Loucy (cell line): ENCODE data around the gene C12orf76.
"Not testable (repeated sequence)": the region's sequence is repeated elsewhere in the genome, so short reads cannot be mapped to it uniquely, and the experiment has no call there.

Experiments used
- H2AFZ ChIP-seq: fragments of 200-600 bp; sonication (generic); 2 replicates; pipeline ENCODE4 v1.6.0; 2016; ENCODE audit warnings: antibody characterized with exemption, mild to moderate bottlenecking, low read length, moderate library complexity
- H3F3A ChIP-seq: fragments of 200-600 bp; 2 replicates; pipeline ENCODE4 v1.6.0; 2016; ENCODE audit warnings: antibody characterized with exemption, low read depth, mild to moderate bottlenecking
- H3K27me3 ChIP-seq: fragments of 200-600 bp; sonication (generic); 2 replicates; pipeline ENCODE4 v1.6.1; 2014; ENCODE audit warnings: low read length, mild to moderate bottlenecking; ENCODE audit not compliant: insufficient read depth, poor library complexity, severe bottlenecking
- H3K36me3 ChIP-seq: fragments of 200-600 bp; sonication (generic); 2 replicates; pipeline ENCODE4 v1.6.1; 2016; ENCODE audit warnings: low read length; ENCODE audit not compliant: insufficient read depth
- H3K4me1 ChIP-seq: fragments of 200-600 bp; sonication (generic); 2 replicates; pipeline ENCODE4 v1.5.1; 2014; ENCODE audit warnings: low read length, mild to moderate bottlenecking; ENCODE audit not compliant: insufficient read depth, poor library complexity, severe bottlenecking
- H3K4me2 ChIP-seq: fragments of 200-600 bp; sonication (generic); 2 replicates; pipeline ENCODE4 v1.6.0; 2014; ENCODE audit warnings: antibody characterized with exemption, low read length, low read depth, mild to moderate bottlenecking; ENCODE audit not compliant: poor library complexity, severe bottlenecking
- H3K4me3 ChIP-seq: fragments of 200-600 bp; sonication (generic); 2 replicates; pipeline ENCODE4 v1.5.1; 2014; ENCODE audit warnings: low read length, mild to moderate bottlenecking, mixed read lengths; ENCODE audit not compliant: poor library complexity, severe bottlenecking
- H3K79me2 ChIP-seq: fragments of 200-600 bp; sonication (generic); 2 replicates; pipeline ENCODE4 v1.6.1; 2014; ENCODE audit warnings: low read length; ENCODE audit not compliant: insufficient read depth
- H3K9ac ChIP-seq: fragments of 200-600 bp; sonication (generic); 2 replicates; pipeline ENCODE4 v1.6.0; 2014; ENCODE audit warnings: mild to moderate bottlenecking, low read depth, low read length, moderate library complexity; ENCODE audit not compliant: poor library complexity, severe bottlenecking
- H3K9me2 ChIP-seq: fragments of 200-600 bp; sonication (generic); replicated peaks from 2 replicates; pipeline ENCODE4 v1.6.1; 2016; ENCODE audit warnings: low read depth, low read length, mixed read lengths
- H3K9me3 ChIP-seq: fragments of 200-600 bp; sonication (generic); 2 replicates; pipeline ENCODE4 v1.6.1; 2014; ENCODE audit warnings: mild to moderate bottlenecking, antibody characterized with exemption, low read length, low read depth; ENCODE audit not compliant: insufficient read depth
- H4K20me1 ChIP-seq: fragments of 200-600 bp; sonication (generic); 2 replicates; pipeline ENCODE4 v1.6.0; 2014; ENCODE audit warnings: antibody characterized with exemption, low read length, mild to moderate bottlenecking; ENCODE audit not compliant: insufficient read depth, poor library complexity, severe bottlenecking
- CTCF ChIP-seq: fragments of 200-600 bp; sonication (generic); conservative IDR thresholded peaks from 2 replicates; pipeline ENCODE4 v1.5.1; 2014; ENCODE audit warnings: mild to moderate bottlenecking, antibody characterized with exemption, low read length
- EZH2phosphoT487 ChIP-seq: fragments of 200-600 bp; IDR thresholded peaks from 2 replicates; pipeline ENCODE4 v1.6.1; 2018; ENCODE audit warnings: antibody characterized with exemption, mild to moderate bottlenecking, moderate library complexity, borderline replicate concordance

The C12orf76 gene

GRCh38 chr12:110012659-110013058 is 35.7 kb downstream of the C12orf76 start:
- Histone ChIP-seq H3K9ac (no peak overlapping the region), H3K4me2 (no peak overlapping the region), H3K27me3 (no peaks in the 10 kb centered on the region), H3K4me1 (peaks cover 6% of the 10 kb centered on the region), H3K4me3 (no peak overlapping the region), H4K20me1 (no peaks in the 10 kb centered on the region), H3F3A (no peaks in the 10 kb centered on the region), H3K79me2 (peaks cover 25% of the 10 kb centered on the region), H2AFZ (no peak overlapping the region), H3K36me3 (peaks cover 40% of the 10 kb centered on the region; the same call in 1 of the 2 replicates), H3K9me2 (no peaks in the 10 kb centered on the region), H3K9me3 (no peaks in the 10 kb centered on the region)
- TF ChIP-seq CTCF, result no peak
- no peak for TF ChIP-seq EZH2phosphoT487

- peaks cover 6% of the 10 kb centered on the region for H3K4me1 ChIP-seq
- no peak overlapping the region for H3K4me3 ChIP-seq
- no peaks in the 10 kb centered on the region for H3K9me2 ChIP-seq
- H3K27me3 ChIP-seq, result no peaks in the 10 kb centered on the region
- H2AFZ ChIP-seq, result no peak overlapping the region
- H3K36me3 ChIP-seq, result peaks cover 35% of the 10 kb centered on the region; the same call in 1 of the 2 replicates
- no peaks in the 10 kb centered on the region for H3K9me3 ChIP-seq
- H3K4me2 ChIP-seq, result no peak overlapping the region
- H3K9ac ChIP-seq, result no peak overlapping the region
- no peaks in the 10 kb centered on the region for H3F3A ChIP-seq
- no peak for TF ChIP-seq EZH2phosphoT487
- no peak for TF ChIP-seq CTCF
- peaks cover 28% of the 10 kb centered on the region for H3K79me2 ChIP-seq
- no peaks in the 10 kb centered on the region for H4K20me1 ChIP-seq
Observed at GRCh38 chr12:110012137-110012536, 36.2 kb downstream of the C12orf76 start.

- peaks cover 6% of the 10 kb centered on the region for H3K4me1 ChIP-seq
- H2AFZ ChIP-seq, result no peak overlapping the region
- H3K27me3 ChIP-seq, result no peaks in the 10 kb centered on the region
- no peaks in the 10 kb centered on the region for H3K9me3 ChIP-seq
- no peak overlapping the region for H3K4me2 ChIP-seq
- H3K9ac ChIP-seq, result no peak overlapping the region
- no peaks in the 10 kb centered on the region for H3F3A ChIP-seq
- no peaks in the 10 kb centered on the region for H4K20me1 ChIP-seq
- peaks cover 28% of the 10 kb centered on the region; the same call in 1 of the 2 replicates for H3K36me3 ChIP-seq
- no peaks in the 10 kb centered on the region for H3K9me2 ChIP-seq
- TF ChIP-seq CTCF (no peak), EZH2phosphoT487 (no peak)
- peaks cover 39% of the 10 kb centered on the region for H3K79me2 ChIP-seq
- no peak overlapping the region for H3K4me3 ChIP-seq
Observed at GRCh38 chr12:110010853-110011723, 37.2 kb downstream of the C12orf76 start.

- not testable (repeated sequence) for H2AFZ ChIP-seq
Observed at GRCh38 chr12:110008681-110009398, 39.5 kb downstream of the C12orf76 start.

More at GRCh38 chr12:110008681-110009398, 39.5 kb downstream of the C12orf76 start:
- Histone ChIP-seq H3K79me2 (peaks cover 50% of the 10 kb centered on the region), H3K36me3 (peaks cover 16% of the 10 kb centered on the region; the same call in 1 of the 2 replicates)
- not testable (repeated sequence) for H3K9me3 ChIP-seq, H4K20me1 ChIP-seq, H3K4me1 ChIP-seq, H3K4me2 ChIP-seq, H3F3A ChIP-seq, H3K9ac ChIP-seq, H3K9me2 ChIP-seq, H3K4me3 ChIP-seq, H3K27me3 ChIP-seq
